HG02840 (cell line): Measurements from ENCODE around the gene MRPL27.
"Not testable (repeated sequence)": the region's sequence is repeated elsewhere in the genome, so short reads cannot be mapped to it uniquely, and the experiment has no call there.

Experiments
- ATAC-seq: cut with Tn5 transposase; IDR thresholded peaks from one replicate; pipeline ENCODE4 v1.9.1; 2021; ENCODE audit warnings: mild to moderate bottlenecking, moderate library complexity, moderate number of reproducible peaks; ENCODE audit not compliant: unreplicated experiment, low FRiP score

Gene MRPL27

GRCh38 chr17:50347117-50347893 is 25.7 kb downstream of the MRPL27 start:
- ATAC-seq, result no peak

- peak; percentile 57 for ATAC-seq
Observed at GRCh38 chr17:50346313-50347116, 26.5 kb downstream of the MRPL27 start.

- ATAC-seq, result peak; percentile 74
Observed at GRCh38 chr17:50345432-50346312, 27.3 kb downstream of the MRPL27 start, which contains the start of gene XYLT2. XYLT2 (plus strand) TSS chr17:50346126; CDS start chr17:50346141, 15 bp downstream.

GRCh38 chr17:50344731-50345365 is 28.1 kb downstream of the MRPL27 start:
- ATAC-seq, result no peak

DNA sequence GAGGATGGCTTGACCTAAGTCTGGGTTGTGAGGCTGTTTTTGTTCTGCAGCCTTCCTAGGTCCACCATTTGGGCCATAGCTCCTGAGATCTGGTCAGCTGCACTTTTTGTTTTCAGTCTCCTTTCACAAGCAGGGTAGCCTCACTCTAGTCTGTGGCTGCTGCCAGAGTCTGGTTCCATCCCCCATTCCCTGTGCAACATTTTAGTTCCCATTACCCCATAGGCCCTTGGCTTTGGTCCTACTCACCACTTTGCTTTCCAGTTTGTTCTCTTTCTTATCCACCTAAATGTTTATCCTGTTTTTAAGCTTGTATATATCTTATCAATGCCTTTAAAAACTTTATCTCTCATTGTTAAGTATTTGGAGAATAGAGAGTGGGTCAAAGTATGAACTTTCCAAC is 33.6 kb downstream of the MRPL27 start:
- no peak for ATAC-seq

DNA sequence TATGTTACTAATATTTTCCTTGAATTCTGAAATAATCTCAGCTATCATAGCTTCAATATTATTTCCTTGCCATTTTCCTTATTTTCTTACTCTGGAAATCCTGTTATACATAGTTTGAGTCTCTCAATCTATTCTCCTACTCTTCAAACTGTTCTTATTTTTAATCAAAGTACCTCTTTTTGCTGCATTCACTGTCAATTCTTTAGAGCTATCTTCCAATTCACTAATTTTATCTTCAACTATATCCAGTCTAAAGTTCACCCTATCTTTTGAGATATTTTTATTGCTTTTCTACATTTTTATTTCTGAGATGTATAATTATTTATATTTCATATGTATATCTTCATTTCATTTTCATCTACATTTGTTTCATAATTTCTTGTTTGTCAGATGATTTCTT is 34.3 kb downstream of the MRPL27 start:
- no peak for ATAC-seq

DNA sequence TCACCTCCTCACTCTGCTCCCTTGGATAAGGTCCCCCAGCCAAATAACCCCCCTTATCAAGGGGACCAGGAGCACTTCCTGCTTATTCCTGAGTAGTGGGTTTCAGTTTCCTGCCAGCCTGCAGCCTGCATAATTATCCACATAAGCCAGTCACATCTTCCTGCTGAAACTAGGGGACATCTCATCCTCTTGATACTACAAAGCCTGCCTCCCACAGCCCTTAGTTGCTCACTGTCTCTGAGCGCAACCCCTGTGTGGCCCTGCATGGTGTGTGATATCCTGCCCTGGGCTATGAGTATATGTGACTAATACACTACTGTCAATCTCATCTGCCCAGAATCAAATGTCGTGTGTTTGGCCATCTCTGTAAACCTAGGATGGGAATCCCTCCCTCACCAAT is 35.0 kb downstream of the MRPL27 start:
- no peak for ATAC-seq

- not testable (repeated sequence) for ATAC-seq
Observed at GRCh38 chr17:50333291-50334057, 39.5 kb downstream of the MRPL27 start.

DNA sequence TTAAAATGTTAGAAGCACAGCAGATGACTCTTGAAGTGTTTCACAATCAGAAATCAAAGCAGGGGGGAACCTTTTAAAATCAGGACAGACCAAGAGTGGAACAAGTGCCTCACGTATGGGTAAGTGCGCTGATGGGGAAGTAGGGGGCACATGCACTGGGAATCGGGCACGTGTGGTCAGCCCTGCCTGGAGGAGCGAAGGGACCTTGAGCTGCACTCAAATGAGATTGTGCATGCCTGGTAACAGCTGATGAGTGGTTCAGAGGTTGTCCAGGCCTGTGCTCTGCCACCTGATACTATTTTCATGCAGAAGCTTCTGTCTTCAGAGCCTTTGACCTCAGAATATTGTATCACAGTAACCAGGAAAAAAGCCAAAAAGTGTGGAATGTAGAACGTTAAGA is 40.8 kb downstream of the MRPL27 start:
- no peak for ATAC-seq

DNA sequence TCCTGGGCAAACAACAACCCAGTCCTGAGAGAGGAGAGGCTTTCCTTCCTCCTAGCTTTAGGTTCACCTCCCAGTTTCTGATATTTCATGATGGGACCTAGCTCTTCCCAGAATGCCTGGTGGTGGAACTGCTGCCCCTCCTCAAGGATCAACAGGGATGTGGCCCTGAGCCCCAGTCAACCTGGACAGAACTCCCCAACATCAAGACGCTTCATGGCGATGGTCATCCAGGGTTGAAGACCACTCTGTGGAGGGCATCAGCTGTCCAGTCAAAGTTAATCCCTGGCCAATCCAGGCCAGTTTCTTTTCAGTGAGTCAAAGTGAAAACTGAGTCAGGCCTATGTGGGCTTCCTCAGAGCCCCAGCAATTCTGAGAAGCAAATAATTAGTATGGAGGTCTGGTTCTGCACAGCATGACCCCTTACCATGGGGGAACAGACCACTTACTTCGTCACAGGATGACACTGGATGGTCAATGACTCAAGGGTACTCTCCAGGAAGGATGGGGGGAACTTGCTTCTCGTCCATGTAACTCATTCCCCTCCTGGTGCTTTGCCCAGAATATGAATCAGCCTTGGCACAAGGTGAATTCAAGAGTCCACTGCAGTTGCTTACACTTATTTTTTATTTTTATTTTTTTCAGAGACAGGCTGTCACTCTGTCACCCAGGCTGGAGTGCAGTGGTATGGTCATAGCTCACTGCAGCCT is 41.7 kb downstream of the MRPL27 start:
- no peak for ATAC-seq

GRCh38 chr17:50330151-50330775 is 42.7 kb downstream of the MRPL27 start:
- ATAC-seq, result no peak

GRCh38 chr17:50329716-50330115 is 43.3 kb downstream of the MRPL27 start:
- ATAC-seq, result no peak

DNA sequence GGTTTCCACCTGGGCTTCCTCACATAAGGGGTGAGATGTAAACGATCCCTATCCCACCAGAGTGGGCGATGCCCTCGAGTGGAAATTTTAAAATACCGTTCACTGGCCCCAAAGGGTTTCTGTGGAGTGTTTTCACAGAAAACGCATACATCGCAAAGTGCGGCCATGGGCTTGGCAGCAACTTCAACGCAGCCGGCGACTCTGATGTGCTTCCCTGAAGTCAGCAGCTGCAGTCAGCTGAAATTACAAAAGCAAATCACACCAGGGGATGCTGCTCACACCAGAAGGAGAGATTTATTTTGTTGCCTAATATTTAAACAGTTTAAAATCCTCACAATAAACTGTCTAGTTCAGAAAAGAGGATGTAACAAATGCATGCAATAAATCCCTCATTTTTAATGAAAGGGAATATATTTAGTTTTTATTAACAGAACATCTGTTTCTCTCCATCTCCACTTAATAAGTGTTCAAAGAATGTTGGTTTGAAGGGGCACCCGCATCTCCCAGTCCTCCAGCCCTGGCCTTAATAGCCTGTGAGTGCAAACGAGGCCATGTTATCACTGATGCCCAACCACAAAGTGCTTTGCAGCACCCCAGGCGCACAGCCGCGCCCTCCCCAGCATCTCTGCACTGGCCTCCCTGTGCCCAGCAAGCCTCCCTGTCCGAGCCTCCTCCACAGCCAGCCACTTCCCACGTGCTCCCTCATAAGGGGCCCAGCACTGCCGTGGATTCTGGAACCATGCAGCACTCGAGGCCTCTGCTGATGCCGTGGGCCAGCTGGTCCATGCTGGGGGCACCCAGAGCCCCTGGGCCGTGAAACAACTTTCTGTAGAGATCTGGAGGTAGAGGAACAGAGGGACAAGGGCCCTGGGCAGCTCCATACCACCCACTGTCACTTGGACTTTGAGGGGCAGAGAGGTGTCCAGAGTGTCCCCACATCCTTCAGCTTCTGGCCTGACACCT is 44.3 kb downstream of the MRPL27 start:
- no peak for ATAC-seq

- ATAC-seq, result no peak
Observed at GRCh38 chr17:50326831-50327364, 46.1 kb downstream of the MRPL27 start.

DNA sequence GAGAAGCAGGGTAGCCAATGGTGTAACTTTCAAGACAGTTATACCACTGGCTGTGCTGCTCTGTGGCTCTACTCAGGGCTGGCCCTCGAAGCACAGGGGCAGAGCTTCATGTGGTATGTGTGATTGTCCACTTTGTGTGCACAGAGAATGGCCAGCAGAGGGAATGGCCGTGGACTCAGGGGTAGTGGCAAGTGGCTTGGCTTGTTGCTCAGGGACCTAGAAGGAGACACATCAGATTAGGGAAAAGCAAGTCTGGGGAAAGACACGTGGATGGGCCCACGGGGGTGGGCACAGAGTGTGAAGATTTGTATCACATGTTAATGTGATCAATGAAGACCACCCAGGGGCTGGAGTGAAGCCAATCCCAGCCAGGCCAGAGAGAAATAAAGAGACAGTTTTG is 47.1 kb downstream of the MRPL27 start:
- ATAC-seq, result no peak

- no peak for ATAC-seq
Observed at GRCh38 chr17:50323060-50323459, 49.9 kb downstream of the MRPL27 start.

DNA sequence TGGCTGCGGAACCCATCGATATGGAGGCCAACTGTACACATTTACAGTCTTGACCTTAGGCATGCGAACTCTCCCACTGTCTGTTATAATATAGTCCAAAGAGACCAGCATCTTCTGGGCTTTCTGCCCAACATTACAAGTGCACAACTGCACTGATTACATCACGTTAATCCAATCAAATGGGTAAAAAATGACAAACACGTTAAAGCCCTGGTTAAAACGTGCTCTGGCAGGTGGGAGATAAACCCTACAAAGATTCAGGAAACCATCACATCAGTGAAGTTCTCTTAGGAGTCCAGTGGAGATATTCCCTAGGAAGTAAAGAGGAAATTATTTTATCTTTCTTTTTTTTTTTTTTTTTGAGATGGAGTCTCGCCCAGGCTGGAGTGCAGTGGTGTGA is 50.7 kb downstream of the MRPL27 start:
- no peak for ATAC-seq
